Measurements from ENCODE around the gene POLN.
"Not testable (repeated sequence)": the region's sequence is repeated elsewhere in the genome, so short reads cannot be mapped to it uniquely, and the experiment has no call there.

Gene POLN

GRCh38 chr4:2040391-2041238, 201.3 kb downstream of the POLN start:
- no peak overlapping the region for H3K4me3 ChIP-seq (ENCODE audit: low read length, poor library complexity, severe bottlenecking)
- H3K79me2 ChIP-seq (ENCODE audit: insufficient read depth, low read length), result no peaks in the 10 kb centered on the region
- no peaks in the 10 kb centered on the region for H4K20me1 ChIP-seq (ENCODE audit: insufficient read depth, low read length, poor library complexity, severe bottlenecking)

DNA sequence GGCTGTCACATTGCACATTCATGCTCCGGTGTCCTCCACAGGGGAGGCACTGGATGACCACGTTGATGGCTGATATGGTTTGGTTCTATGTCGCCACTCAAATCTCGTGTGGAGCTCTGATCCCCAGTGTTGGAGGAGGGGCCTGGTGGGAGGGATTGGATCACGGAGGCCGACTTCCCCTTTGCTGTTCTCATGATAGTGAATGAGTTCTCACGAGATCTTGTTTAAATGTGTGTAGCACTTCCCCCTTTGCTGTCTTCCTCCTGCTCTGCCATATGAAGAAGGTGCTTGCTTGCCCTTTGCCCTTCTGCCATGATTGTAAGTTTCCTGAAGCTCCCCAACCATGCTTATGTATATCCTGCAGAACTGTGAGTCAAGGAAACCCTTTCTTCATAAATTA, 205.1 kb downstream of the POLN start:
- no peaks in the 10 kb centered on the region for H3K4me1 ChIP-seq (ENCODE audit: insufficient read depth, low read length, poor library complexity, severe bottlenecking)
- no peaks in the 10 kb centered on the region for H3F3A ChIP-seq (ENCODE audit: low read depth)
- H3K79me2 ChIP-seq (ENCODE audit: insufficient read depth, low read length), result no peaks in the 10 kb centered on the region
- no peak overlapping the region for H3K4me2 ChIP-seq (ENCODE audit: low read depth, low read length, poor library complexity, severe bottlenecking)
- TF ChIP-seq, protein P1, sequence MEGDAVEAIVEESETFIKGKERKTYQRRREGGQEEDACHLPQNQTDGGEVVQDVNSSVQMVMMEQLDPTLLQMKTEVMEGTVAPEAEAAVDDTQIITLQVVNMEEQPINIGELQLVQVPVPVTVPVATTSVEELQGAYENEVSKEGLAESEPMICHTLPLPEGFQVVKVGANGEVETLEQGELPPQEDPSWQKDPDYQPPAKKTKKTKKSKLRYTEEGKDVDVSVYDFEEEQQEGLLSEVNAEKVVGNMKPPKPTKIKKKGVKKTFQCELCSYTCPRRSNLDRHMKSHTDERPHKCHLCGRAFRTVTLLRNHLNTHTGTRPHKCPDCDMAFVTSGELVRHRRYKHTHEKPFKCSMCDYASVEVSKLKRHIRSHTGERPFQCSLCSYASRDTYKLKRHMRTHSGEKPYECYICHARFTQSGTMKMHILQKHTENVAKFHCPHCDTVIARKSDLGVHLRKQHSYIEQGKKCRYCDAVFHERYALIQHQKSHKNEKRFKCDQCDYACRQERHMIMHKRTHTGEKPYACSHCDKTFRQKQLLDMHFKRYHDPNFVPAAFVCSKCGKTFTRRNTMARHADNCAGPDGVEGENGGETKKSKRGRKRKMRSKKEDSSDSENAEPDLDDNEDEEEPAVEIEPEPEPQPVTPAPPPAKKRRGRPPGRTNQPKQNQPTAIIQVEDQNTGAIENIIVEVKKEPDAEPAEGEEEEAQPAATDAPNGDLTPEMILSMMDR (conservative IDR thresholded peaks at IDR 0.05; ENCODE audit: low read length), result no peak
- no peak for TF ChIP-seq EZH2phosphoT487 (IDR thresholded peaks at IDR 0.05; ENCODE audit: borderline replicate concordance)
- no peaks in the 10 kb centered on the region for H3K9me2 ChIP-seq (replicated peaks; ENCODE audit: low read depth, low read length)
- no peak overlapping the region for H2AFZ ChIP-seq (ENCODE audit: low read length)
- no peak overlapping the region for H3K4me3 ChIP-seq (ENCODE audit: low read length, poor library complexity, severe bottlenecking)
- no peaks in the 10 kb centered on the region for H3K36me3 ChIP-seq (ENCODE audit: insufficient read depth, low read length)
- no peaks in the 10 kb centered on the region for H3K9me3 ChIP-seq (ENCODE audit: insufficient read depth, low read depth, low read length)
- H3K9ac ChIP-seq (ENCODE audit: low read depth, low read length, poor library complexity, severe bottlenecking), result no peak overlapping the region
- H4K20me1 ChIP-seq (ENCODE audit: insufficient read depth, low read length, poor library complexity, severe bottlenecking), result no peaks in the 10 kb centered on the region
- H3K27me3 ChIP-seq (ENCODE audit: insufficient read depth, low read length, poor library complexity, severe bottlenecking), result no peaks in the 10 kb centered on the region

More at GRCh38 chr4:2040391-2041238, 201.3 kb downstream of the POLN start:
- H3K4me2 ChIP-seq (ENCODE audit: low read depth, low read length, poor library complexity, severe bottlenecking), result no peak overlapping the region
- no peaks in the 10 kb centered on the region for H3K9me2 ChIP-seq (replicated peaks; ENCODE audit: low read depth, low read length)
- H2AFZ ChIP-seq (ENCODE audit: low read length), result no peak overlapping the region
- H3K4me1 ChIP-seq (ENCODE audit: insufficient read depth, low read length, poor library complexity, severe bottlenecking), result no peaks in the 10 kb centered on the region
- H3K27me3 ChIP-seq (ENCODE audit: insufficient read depth, low read length, poor library complexity, severe bottlenecking), result no peaks in the 10 kb centered on the region
- TF ChIP-seq, protein P1 (conservative IDR thresholded peaks at IDR 0.05; ENCODE audit: low read length), result no peak
- TF ChIP-seq EZH2phosphoT487 (IDR thresholded peaks at IDR 0.05; ENCODE audit: borderline replicate concordance), result no peak
- H3K9ac ChIP-seq (ENCODE audit: low read depth, low read length, poor library complexity, severe bottlenecking), result no peak overlapping the region
- H3F3A ChIP-seq (ENCODE audit: low read depth), result no peaks in the 10 kb centered on the region
- H3K36me3 ChIP-seq (ENCODE audit: insufficient read depth, low read length), result no peaks in the 10 kb centered on the region
- H3K9me3 ChIP-seq (ENCODE audit: insufficient read depth, low read depth, low read length), result no peaks in the 10 kb centered on the region

DNA sequence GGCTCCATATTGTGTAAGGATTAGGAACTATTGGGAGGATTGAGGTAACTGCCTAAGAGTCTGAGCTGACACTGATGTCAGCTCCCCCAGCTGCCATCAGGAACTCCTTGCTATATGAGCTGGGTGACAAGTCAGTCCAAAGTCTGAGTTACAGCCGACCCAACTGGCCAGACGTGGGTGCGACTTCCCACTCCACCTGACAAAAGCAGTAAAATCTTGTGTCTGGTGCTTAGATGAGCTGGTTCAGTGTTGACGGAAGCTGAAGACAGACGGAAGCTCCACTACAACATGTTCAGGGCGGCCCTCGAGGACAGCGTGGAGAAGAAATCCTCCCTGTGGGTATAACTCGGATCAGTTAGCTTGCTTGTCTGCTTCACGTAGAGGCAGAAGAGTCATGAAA, 205.6 kb downstream of the POLN start:
- H3F3A ChIP-seq (ENCODE audit: low read depth), result no peaks in the 10 kb centered on the region
- no peak overlapping the region for H3K4me3 ChIP-seq (ENCODE audit: low read length, poor library complexity, severe bottlenecking)
- H3K79me2 ChIP-seq (ENCODE audit: insufficient read depth, low read length), result no peaks in the 10 kb centered on the region
- no peak overlapping the region for H3K9ac ChIP-seq (ENCODE audit: low read depth, low read length, poor library complexity, severe bottlenecking)
- TF ChIP-seq, protein P1 (conservative IDR thresholded peaks at IDR 0.05; ENCODE audit: low read length), result no peak
- TF ChIP-seq EZH2phosphoT487 (IDR thresholded peaks at IDR 0.05; ENCODE audit: borderline replicate concordance), result no peak
- no peaks in the 10 kb centered on the region for H3K27me3 ChIP-seq (ENCODE audit: insufficient read depth, low read length, poor library complexity, severe bottlenecking)
- no peak overlapping the region for H3K4me2 ChIP-seq (ENCODE audit: low read depth, low read length, poor library complexity, severe bottlenecking)
- H3K9me2 ChIP-seq (replicated peaks; ENCODE audit: low read depth, low read length), result no peaks in the 10 kb centered on the region
- no peaks in the 10 kb centered on the region for H3K9me3 ChIP-seq (ENCODE audit: insufficient read depth, low read depth, low read length)
- H3K4me1 ChIP-seq (ENCODE audit: insufficient read depth, low read length, poor library complexity, severe bottlenecking), result no peaks in the 10 kb centered on the region
- no peaks in the 10 kb centered on the region for H4K20me1 ChIP-seq (ENCODE audit: insufficient read depth, low read length, poor library complexity, severe bottlenecking)
- no peak overlapping the region for H2AFZ ChIP-seq (ENCODE audit: low read length)
- H3K36me3 ChIP-seq (ENCODE audit: insufficient read depth, low read length), result no peaks in the 10 kb centered on the region

DNA sequence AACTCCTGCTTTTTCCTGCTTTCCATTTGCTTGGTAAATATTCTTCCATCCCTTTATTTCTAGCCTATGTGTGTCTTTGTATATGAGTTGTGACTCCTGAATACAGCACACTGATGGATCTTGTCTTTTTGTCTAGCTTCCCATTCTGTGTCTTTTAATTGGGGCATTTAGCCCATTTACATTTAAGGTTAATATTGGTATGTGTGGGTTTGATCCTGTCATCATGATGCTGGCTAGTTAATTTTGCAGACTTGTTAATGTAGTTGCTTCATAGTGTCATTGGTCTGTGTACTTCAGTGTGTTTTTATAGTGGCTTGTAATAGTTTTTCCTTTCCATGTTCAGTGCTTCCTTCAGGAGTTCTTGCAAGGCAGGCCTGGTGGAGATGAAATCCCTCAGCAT, 210.8 kb downstream of the POLN start:
- H2AFZ ChIP-seq (ENCODE audit: low read length); H3K4me1 ChIP-seq (ENCODE audit: insufficient read depth, low read length, poor library complexity, severe bottlenecking); H3K4me2 ChIP-seq (ENCODE audit: low read depth, low read length, poor library complexity, severe bottlenecking); H3K9ac ChIP-seq (ENCODE audit: low read depth, low read length, poor library complexity, severe bottlenecking); H3K79me2 ChIP-seq (ENCODE audit: insufficient read depth, low read length); H3K9me2 ChIP-seq (replicated peaks; ENCODE audit: low read depth, low read length); H3K27me3 ChIP-seq (ENCODE audit: insufficient read depth, low read length, poor library complexity, severe bottlenecking); H4K20me1 ChIP-seq (ENCODE audit: insufficient read depth, low read length, poor library complexity, severe bottlenecking); H3K9me3 ChIP-seq (ENCODE audit: insufficient read depth, low read depth, low read length); H3K4me3 ChIP-seq (ENCODE audit: low read length, poor library complexity, severe bottlenecking); H3K36me3 ChIP-seq (ENCODE audit: insufficient read depth, low read length); H3F3A ChIP-seq (ENCODE audit: low read depth): not testable (repeated sequence)

DNA sequence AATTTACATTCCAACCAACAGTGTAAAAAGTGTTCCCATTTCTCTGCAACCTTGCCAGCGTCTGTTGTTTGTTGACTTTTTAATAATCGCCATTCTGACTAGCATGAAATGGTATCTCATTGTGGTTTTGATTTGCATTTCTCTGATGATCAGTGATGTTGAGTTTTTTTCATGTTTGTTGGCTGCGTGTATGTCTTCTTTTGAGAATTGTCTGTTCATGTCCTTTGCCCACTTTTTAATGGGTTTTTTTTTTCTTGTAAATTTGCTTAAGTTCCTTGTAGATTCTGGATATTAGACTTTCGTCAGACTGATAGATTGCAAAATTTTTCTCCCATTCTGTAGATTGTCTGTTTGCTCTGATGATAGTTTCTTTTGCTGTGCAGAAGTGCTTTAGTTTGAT, 214.8 kb downstream of the POLN start:
- not testable (repeated sequence) for H3K27me3 ChIP-seq (ENCODE audit: insufficient read depth, low read length, poor library complexity, severe bottlenecking); H4K20me1 ChIP-seq (ENCODE audit: insufficient read depth, low read length, poor library complexity, severe bottlenecking); H3K4me2 ChIP-seq (ENCODE audit: low read depth, low read length, poor library complexity, severe bottlenecking); H3K9me3 ChIP-seq (ENCODE audit: insufficient read depth, low read depth, low read length); H3K9me2 ChIP-seq (replicated peaks; ENCODE audit: low read depth, low read length); H3K4me1 ChIP-seq (ENCODE audit: insufficient read depth, low read length, poor library complexity, severe bottlenecking); H3K4me3 ChIP-seq (ENCODE audit: low read length, poor library complexity, severe bottlenecking); H3K9ac ChIP-seq (ENCODE audit: low read depth, low read length, poor library complexity, severe bottlenecking); H3K79me2 ChIP-seq (ENCODE audit: insufficient read depth, low read length); H3K36me3 ChIP-seq (ENCODE audit: insufficient read depth, low read length); H3F3A ChIP-seq (ENCODE audit: low read depth); H2AFZ ChIP-seq (ENCODE audit: low read length)

All from Loucy (cell line).